Smooth muscle cell of the brain vasculature (primary cell): ENCODE data around the gene ANK2.

ENCODE experiments used
- DNase-seq: peaks from one replicate; pipeline ENCODE4 v3.0.0-alpha.2; 2012; ENCODE audit warnings: low read depth, low spot score

The ANK2 gene

GRCh38 chr4:113288257-113288656, 238.8 kb downstream of the ANK2 start:
- DNase-seq = no peak

GRCh38 chr4:113288696-113289095, 239.2 kb downstream of the ANK2 start:
- no peak for DNase-seq

DNA sequence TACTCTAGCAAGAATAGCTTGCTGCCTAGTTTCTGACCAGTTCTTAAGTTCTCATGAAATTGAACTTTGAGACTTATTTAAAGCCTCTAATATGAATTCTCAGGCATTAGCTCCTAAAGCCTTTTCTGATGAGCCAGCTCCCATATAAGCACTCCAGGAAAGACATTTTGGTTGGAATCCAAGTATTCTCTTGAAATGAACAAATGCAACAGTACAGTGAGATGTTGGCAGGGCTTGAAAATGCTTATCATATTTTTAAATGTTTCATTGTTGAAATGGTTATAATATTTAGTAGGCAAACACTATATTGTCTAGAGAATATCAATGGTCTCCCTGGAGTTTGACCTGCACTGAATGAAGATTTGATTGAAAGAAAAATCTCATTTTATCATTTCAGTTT, 240.3 kb downstream of the ANK2 start:
- no peak for DNase-seq

- no peak for DNase-seq
These were observed 241.2 kb downstream of the ANK2 start for GRCh38 chr4:113290666-113291065.

DNA sequence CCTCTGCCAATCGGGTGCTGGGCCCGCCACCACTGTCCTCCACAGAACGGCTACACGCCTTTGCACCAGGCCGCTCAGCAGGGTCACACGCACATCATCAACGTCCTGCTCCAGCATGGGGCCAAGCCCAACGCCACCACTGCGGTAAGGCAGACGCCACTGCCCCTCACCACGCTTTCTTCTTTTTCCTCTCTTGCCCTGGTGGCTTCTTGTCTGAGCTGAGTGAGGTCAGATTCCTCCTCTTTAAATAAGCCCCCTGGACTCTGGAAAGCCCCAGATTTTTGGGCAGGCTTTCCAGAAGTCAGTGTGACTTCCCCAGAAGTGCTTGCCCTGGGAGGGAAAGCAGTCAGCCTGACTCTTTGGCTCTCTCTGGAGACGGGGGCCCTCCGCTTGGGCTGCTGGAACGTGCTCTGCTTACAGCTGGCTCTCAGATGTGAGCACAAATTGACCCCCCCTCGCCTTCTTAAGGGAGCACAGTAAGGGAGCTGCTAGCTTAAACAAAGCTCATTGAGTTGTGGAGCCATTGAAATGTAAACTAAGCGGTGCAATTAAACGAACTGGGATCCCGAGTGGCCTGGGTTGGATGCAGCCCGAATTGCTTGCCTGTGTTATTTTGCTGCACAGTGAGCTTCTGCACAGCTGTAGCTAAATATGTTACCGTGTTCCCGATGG, 243.1 kb downstream of the ANK2 start:
- peak; percentile 41 for DNase-seq

- DNase-seq = peak; percentile 26
These were observed 243.6 kb downstream of the ANK2 start for GRCh38 chr4:113293043-113293560.

DNA sequence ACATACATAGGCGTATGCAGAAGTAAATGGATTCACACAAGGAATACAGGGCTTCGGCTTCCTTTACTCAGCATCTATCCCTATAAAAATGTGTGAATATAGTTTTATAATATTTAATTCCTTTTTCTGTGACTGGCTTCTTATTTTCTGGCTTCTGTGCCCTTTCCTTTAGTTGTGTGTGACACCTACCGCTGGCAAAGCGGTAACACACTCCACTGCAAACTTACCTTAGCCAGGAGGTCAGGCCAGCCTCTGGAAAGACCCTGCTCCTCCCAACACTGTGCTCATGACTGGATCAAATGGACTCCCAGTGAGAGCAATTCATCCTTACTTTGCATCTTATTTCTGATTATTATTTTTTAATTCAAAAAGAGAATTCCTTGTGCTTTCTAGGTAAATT, 244.2 kb downstream of the ANK2 start:
- no peak for DNase-seq

DNA sequence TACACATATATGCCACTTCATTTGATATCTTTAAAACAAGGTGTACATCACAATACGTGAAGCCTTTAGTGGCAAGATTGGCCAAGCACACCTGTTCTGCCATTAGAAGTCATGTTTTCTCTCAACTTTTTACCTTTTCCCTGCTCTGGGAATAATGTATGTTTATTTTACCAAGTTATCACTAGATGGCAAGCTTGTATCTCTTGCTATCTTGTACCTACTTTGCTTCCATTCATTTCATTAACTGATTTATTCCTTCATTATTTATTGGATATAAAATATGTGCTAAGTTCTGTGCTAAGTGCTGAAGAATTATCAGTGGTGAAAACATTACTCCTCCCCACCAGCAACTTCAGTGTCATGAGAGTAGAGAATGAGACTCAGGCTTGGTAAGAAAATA, 245.5 kb downstream of the ANK2 start:
- DNase-seq = no peak

GRCh38 chr4:113300471-113300928, 251.0 kb downstream of the ANK2 start:
- DNase-seq = peak; percentile 7

DNA sequence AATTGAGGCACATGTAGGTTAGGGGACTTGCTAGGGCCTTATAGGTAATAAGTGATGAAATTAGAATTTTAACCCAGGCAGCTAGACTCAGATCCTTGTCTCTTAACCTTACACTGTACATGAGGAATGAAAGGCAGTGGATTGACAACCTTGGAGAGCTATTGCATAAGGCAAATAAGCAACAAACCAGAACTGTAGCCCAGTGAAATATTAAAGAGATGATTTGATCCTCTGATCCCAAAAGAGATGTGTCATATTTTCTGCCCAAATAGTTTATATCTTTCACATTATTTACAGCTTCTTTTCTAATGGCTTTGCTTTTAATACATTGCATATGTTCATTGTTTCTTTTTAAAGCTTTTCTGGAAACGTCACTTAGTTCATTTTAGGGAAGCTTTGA, 252.6 kb downstream of the ANK2 start:
- DNase-seq = no peak

GRCh38 chr4:113303315-113303714, 253.9 kb downstream of the ANK2 start:
- no peak for DNase-seq

- no peak for DNase-seq
These were observed 261.6 kb downstream of the ANK2 start for GRCh38 chr4:113311047-113311446.

GRCh38 chr4:113312529-113312928, 263.1 kb downstream of the ANK2 start:
- no peak for DNase-seq

GRCh38 chr4:113314426-113314825, 265.0 kb downstream of the ANK2 start:
- DNase-seq = no peak

- no peak for DNase-seq
These were observed 267.4 kb downstream of the ANK2 start for GRCh38 chr4:113316879-113317278.

GRCh38 chr4:113317523-113317922, 268.1 kb downstream of the ANK2 start:
- no peak for DNase-seq

DNA sequence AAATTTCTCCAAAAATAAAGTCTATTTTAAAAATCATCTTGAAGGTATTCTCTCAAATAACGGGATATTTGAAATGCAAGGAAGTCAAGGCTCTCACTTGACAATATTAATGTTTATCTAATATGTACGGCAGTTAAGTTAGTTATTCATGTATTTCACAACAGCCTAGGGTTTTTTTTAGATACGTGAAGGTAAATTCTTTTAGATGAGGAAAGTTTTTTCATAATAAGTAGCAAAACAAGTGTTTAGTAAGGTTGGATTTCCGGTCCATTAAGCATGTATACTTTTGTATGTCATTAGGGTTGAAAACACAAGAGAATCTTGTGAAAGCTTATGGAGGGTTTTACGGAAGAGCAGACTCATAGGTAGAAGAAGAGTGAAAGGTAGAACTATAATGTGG, 273.3 kb downstream of the ANK2 start:
- no peak for DNase-seq

GRCh38 chr4:113325876-113326615, 276.6 kb downstream of the ANK2 start:
- no peak for DNase-seq

DNA sequence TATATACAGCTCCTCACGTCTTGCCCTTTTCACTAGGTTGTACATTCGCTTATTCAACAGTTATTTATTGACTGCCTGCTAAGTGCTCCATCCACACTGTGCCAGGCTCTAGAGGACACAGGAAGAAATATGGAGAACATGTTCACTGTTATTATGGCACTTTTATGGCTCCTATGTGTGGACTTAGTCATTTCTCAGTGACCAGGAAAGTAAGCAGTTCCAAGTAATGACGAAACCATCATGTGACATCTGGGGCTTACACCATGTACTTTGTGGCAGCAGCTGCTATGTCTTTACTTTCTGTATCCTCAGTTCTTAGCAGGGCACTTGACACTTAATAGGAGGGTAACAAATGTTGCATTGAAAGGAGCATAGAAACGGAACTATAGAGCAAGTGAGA, 278.0 kb downstream of the ANK2 start:
- no peak for DNase-seq

DNA sequence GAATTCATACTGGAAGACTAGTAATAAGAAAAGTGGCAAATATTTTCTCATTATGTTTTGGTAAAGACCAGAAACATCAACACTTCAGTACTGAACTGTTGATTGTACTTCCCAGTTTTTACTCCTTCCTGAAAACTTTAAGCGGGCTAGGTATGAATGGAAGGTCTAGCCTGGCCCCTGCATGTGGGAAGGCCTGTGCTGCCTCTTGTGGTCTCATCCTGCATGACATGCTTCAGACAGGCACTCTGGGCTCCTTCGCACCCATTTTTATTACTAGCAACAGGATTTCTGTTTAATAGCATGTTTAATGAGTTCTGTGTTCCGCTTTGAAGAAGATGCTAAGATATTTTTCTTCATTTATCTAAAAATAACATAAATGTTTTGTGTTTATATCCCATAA, 279.1 kb downstream of the ANK2 start:
- no peak for DNase-seq

DNA sequence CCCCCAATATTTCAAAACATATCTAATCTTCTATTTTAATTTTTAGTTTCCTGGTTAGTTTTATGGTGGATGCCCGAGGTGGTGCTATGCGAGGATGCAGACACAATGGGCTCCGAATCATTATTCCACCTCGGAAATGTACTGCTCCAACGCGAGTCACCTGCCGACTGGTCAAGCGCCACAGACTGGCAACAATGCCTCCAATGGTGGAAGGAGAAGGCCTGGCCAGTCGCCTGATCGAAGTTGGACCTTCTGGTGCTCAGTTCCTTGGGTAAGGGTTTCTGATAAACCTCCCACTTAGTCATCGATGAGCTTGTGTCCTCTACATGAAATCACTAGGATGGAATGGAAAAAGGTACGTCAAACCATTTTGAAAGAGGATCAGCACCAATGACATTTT, 280.7 kb downstream of the ANK2 start:
- no peak for DNase-seq

- DNase-seq = no peak
These were observed 282.4 kb downstream of the ANK2 start for GRCh38 chr4:113331811-113332210.

DNA sequence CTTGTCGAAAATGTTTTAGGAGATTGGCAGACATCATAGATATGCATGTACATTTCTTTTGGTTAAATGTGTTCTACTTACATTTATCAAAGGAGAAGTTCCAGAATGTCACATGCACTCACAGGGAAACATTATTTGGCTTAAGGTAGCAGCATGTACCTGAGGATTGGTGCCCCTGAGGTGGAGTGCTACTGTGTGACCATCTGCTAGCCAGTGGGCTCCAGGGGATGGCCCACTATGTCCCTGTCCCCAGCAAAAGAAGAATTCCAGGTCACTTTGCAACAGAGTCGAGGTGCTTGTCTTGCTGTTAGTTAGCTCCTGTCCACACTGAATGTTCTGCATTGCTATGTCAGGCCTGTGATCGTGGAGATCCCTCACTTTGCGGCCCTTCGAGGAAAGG, 283.2 kb downstream of the ANK2 start:
- DNase-seq = no peak
